Activated T-helper 1 cell treated with anti-CD3 and anti-CD28 coated beads, Interleukin-12 subunit alpha, Interleukin-12 subunit beta, Interleukin-2, Interleukin-4 antibody, amounts not matched to agents 30 ng/mL and 10 ng/mL and 1 ng/mL, durations not matched to agents 14 hours and 24 hours and 36 hours (primary cell): ENCODE measurements around the gene UBE2O. TPM values are rescaled to one million over a fixed set of nuclear protein-coding genes. Genes with fewer than 3 reads are reported as not detected.

Source experiments
- DNase-seq: peaks from one replicate; pipeline ENCODE4 v3.0.0; 2021; ENCODE audit warnings: low spot score
- H3K27ac Mint-ChIP-seq: one replicate; pipeline ENCODE4 v1.8.0; 2021; ENCODE audit warnings: mild to moderate bottlenecking, mixed read lengths
- H3K27me3 Mint-ChIP-seq: one replicate; pipeline ENCODE4 v1.8.0; 2022; ENCODE audit warnings: mild to moderate bottlenecking, moderate library complexity, mixed read lengths; ENCODE audit not compliant: insufficient read depth
- H3K36me3 Mint-ChIP-seq: one replicate; pipeline ENCODE4 v1.8.0; 2021; ENCODE audit warnings: low read depth, mixed read lengths
- H3K4me1 Mint-ChIP-seq: one replicate; pipeline ENCODE4 v1.8.0; 2021; ENCODE audit warnings: low read depth, mixed read lengths
- H3K4me3 Mint-ChIP-seq: one replicate; pipeline ENCODE4 v1.8.0; 2021; ENCODE audit warnings: mild to moderate bottlenecking, moderate library complexity, mixed read lengths
- H3K9me3 Mint-ChIP-seq: one replicate; pipeline ENCODE4 v1.8.0; 2021; ENCODE audit warnings: mixed read lengths
- intact Hi-C: fragments of 100-400 bp; cut with micrococcal nuclease; formaldehyde crosslinking; loops from one replicate; pipeline ENCODE4 v1.15.1; 2024
- total RNA-seq: library from RNA; stranded (reverse); gene quantifications from 2 replicates; pipeline ENCODE4 v1.2.3, GENCODE V29; 2022

Gene UBE2O
- total RNA-seq, 1 donor from 2014 or later: 45.1 TPM

GRCh38 chr17:76469076-76469990, 16.4 kb upstream of the UBE2O start:
- Mint-ChIP-seq H3K4me3 (no peak overlapping the region), H3K27ac (no peak overlapping the region), H3K9me3 (no peaks in the 10 kb centered on the region), H3K36me3 (peaks cover 13% of the 10 kb centered on the region), H3K27me3 (no peaks in the 10 kb centered on the region), H3K4me1 (peaks cover 9% of the 10 kb centered on the region)
- intact Hi-C loops: no loop called here
- no peak for DNase-seq

- DNase-seq: no peak
- no peaks in the 10 kb centered on the region for H3K9me3 Mint-ChIP-seq
- no peak overlapping the region for H3K4me3 Mint-ChIP-seq
- H3K27ac Mint-ChIP-seq: no peak overlapping the region
- peaks cover 9% of the 10 kb centered on the region for H3K4me1 Mint-ChIP-seq
- H3K27me3 Mint-ChIP-seq: no peaks in the 10 kb centered on the region
- H3K36me3 Mint-ChIP-seq: peaks cover 13% of the 10 kb centered on the region
- intact Hi-C loops: no loop called here
These were observed 15.7 kb upstream of the UBE2O start for GRCh38 chr17:76468634-76469010.

GRCh38 chr17:76467809-76468633, 15.1 kb upstream of the UBE2O start:
- H3K27me3 Mint-ChIP-seq: no peaks in the 10 kb centered on the region
- H3K4me1 Mint-ChIP-seq: peaks cover 9% of the 10 kb centered on the region
- intact Hi-C loops: no loop called here
- DNase-seq: no peak
- no peak overlapping the region for H3K27ac Mint-ChIP-seq
- peaks cover 10% of the 10 kb centered on the region for H3K36me3 Mint-ChIP-seq
- no peaks in the 10 kb centered on the region for H3K9me3 Mint-ChIP-seq
- no peak overlapping the region for H3K4me3 Mint-ChIP-seq

DNA sequence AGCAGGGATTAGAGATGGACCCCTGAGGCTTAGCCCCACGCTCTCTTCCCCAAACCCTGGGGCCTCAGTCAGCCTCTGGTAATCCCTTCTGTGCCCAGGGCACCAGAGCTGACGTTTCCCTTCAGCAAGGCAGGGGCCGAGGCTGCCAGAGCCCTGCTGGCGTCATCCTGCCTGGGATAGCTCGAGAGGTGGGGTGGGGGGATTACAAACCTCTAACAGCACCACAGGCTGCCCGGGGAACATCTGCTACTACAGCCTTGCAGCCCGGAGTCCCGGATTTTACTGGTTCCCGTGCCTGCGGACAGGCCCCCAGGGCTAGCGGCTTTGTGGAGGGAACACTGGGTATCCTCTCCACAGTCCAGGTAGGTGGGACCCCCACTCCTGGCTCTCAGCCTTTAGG, 14.4 kb upstream of the UBE2O start, which contains the start of gene AANAT:
Gene AANAT, plus strand, starts transcription at position 238 of the 400 bp plus-strand sequence. CDS start 1,144 bp downstream, outside the sequence.
- Mint-ChIP-seq H3K4me1 (peaks cover 9% of the 10 kb centered on the region), H3K36me3 (peaks cover 6% of the 10 kb centered on the region), H3K27me3 (no peaks in the 10 kb centered on the region), H3K4me3 (no peak within 1 kb of the TSS), H3K27ac (no peak within 1 kb of the TSS), H3K9me3 (no peaks in the 10 kb centered on the region)
- no peak for DNase-seq
- intact Hi-C loops: no loop called here

DNA sequence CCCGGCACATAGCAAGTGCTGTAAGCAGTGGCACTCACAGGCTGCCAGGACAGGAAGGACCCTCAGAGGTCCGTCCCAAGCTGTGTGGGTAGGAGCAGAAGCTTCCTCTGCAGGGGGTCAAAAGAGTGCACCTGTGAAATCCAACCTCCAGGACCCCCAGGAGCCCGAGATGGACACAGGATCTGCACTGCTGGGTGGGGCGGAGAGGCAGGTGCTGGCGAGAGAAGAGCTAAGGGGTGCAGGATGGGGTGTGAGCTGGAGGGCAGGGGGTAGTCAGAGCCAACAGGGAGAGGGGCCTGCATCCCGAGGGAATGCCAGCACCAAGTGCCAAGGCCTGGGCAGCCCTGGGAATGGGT, 13.8 kb upstream of the UBE2O start:
- H3K9me3 Mint-ChIP-seq: no peaks in the 10 kb centered on the region

GRCh38 chr17:76462556-76463290, 9.8 kb upstream of the UBE2O start:
- intact Hi-C loops: no loop called here
- Mint-ChIP-seq H3K4me1 (peaks cover 9% of the 10 kb centered on the region), H3K9me3 (no peaks in the 10 kb centered on the region), H3K36me3 (no peaks in the 10 kb centered on the region), H3K4me3 (no peak overlapping the region), H3K27ac (no peak overlapping the region), H3K27me3 (peaks cover 6% of the 10 kb centered on the region)
- no peak for DNase-seq

More for the DNA sequence above, 13.8 kb upstream of the UBE2O start:
- Mint-ChIP-seq H3K4me3 (no peak overlapping the region), H3K4me1 (peaks cover 9% of the 10 kb centered on the region), H3K27me3 (peaks cover under 1% of the 10 kb centered on the region), H3K36me3 (peaks cover 6% of the 10 kb centered on the region), H3K27ac (no peak overlapping the region)
- intact Hi-C loops: loop anchor here (1.0 kb wide), 4 partner anchors 35 to 157 kb away; partner anchors contain the start of gene RHBDF2
- DNase-seq: no peak

DNA sequence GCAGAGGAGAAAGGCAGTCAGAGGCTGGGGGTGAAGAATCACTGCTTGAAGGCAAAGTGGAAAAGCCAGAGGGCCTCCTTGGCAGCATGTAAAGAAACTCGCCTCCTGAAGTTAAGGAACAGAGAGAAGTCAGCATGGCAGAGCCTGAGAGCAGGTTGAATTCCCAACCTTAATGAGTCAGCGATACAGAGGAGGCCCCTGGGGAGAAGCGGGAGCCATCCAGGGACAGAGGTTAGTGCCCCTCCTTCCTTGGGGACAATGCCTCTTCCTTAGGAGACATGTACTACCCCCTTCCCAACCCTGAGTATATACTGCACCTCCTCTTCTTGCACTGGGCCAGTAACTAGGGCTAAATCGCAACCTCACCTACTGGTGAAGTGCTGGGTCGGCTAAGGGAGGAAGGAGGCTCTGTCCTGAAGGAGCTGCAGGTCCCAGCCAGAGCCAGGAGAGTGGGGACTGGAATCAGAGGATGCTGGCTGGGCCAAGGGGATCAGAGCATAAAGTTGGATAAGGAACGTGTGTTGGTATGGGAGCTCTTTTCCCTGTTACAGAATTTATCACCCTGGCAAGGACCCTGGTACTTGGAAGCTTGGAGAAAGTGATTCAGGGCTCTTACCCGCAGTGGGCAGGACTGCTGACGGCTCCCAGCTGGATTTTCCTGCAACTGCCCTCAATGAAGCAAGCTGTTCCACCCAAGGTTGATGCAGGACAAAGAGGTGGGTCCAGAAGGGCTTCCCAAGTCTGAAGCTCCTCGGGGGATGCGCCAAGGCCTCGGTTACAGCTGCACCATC, 9.0 kb upstream of the UBE2O start:
- DNase-seq: no peak
- intact Hi-C loops: no loop called here

DNA sequence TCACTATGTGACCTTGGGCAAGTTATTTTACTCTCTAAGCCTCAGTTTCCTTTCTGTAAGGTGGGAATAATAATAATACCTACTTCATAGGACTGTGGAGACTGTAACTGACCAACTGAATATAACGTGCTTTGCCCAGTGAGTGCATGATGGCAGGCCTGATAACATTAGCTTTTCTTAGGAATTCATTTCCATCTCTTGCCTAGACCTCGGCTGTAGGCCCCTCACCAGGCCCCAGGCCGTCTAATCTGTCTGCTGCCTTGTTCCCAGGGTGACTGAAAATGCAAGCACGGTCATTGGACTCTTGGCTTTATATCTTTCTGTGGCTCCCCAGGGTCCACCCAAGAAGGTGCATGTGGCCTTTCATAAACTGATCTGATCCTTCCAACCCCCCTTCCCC, 6.7 kb upstream of the UBE2O start:
- Mint-ChIP-seq H3K4me1 (no peaks in the 10 kb centered on the region), H3K27me3 (peaks cover 16% of the 10 kb centered on the region), H3K36me3 (no peaks in the 10 kb centered on the region), H3K27ac (no peak overlapping the region), H3K9me3 (no peaks in the 10 kb centered on the region), H3K4me3 (no peak overlapping the region)
- intact Hi-C loops: no loop called here
- no peak for DNase-seq

More for the DNA sequence above, 9.0 kb upstream of the UBE2O start:
- H3K27me3 Mint-ChIP-seq: peaks cover 6% of the 10 kb centered on the region
- no peaks in the 10 kb centered on the region for H3K36me3 Mint-ChIP-seq
- no peak overlapping the region for H3K4me3 Mint-ChIP-seq
- no peak overlapping the region for H3K27ac Mint-ChIP-seq
- H3K9me3 Mint-ChIP-seq: no peaks in the 10 kb centered on the region
- H3K4me1 Mint-ChIP-seq: peaks cover 9% of the 10 kb centered on the region

DNA sequence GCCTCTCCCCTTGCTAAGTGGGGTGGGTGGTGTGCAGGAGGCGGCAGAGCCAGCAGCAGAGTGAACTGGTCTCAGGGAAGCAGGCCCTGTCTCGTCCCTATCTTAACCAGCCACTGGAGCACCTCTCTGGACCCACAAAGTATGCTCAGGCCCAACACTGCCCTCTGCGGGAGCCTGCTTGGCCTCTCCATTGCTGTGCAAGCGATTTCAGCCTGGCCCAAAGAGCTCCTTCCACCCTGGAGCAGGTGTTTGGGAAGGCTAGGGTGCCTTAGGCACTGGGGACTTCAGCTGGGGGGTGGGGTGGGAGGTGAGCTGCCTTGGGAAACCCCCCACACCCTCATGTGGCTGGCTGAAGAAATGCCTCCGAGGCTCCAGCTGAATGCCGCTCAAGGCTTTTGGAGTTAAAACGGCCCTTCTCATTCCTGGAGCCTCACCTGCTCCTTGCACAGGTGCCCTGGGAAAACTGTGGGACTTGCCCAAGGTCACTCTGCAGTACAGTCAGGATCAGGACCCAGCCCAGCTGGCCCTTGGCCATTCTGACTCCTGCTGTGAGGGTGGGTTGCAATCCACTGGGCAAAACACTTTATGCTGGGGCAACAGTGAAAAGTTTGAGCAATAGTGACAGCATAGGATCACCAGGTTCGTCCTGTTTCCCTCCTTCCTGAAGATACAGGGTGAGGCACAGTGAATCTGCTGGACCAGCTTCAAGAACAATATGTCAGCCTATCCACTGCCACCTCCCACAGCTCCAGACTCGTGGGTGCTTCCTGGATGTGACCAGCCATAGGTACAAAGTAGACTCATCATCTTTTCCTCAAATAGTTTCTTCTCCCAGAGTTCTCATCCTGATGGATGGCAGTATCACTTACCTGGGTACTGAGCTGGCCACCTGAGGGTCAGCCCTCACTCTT, 5.9 kb upstream of the UBE2O start:
- no peaks in the 10 kb centered on the region for H3K36me3 Mint-ChIP-seq
- no peaks in the 10 kb centered on the region for H3K4me1 Mint-ChIP-seq
- no peaks in the 10 kb centered on the region for H3K9me3 Mint-ChIP-seq
- H3K27me3 Mint-ChIP-seq: peaks cover 16% of the 10 kb centered on the region
- H3K4me3 Mint-ChIP-seq: no peak overlapping the region
- H3K27ac Mint-ChIP-seq: no peak overlapping the region
- intact Hi-C loops: no loop called here
- no peak for DNase-seq

GRCh38 chr17:76453431-76453743, 435 bp upstream of the UBE2O start:
- Mint-ChIP-seq H3K27me3 (peaks cover 10% of the 10 kb centered on the region), H3K27ac (peak overlapping the region; percentile 87), H3K4me1 (peaks cover 37% of the 10 kb centered on the region), H3K9me3 (no peaks in the 10 kb centered on the region), H3K36me3 (no peaks in the 10 kb centered on the region), H3K4me3 (peak overlapping the region; percentile 75)
- intact Hi-C loops: loop anchor here (1.0 to 5.0 kb wide), 6 partner anchors 39 to 284 kb away; partner anchors contain the start of genes MFSD11, RHBDF2, SPHK1 and SRSF2
- DNase-seq: no peak

- no peak for DNase-seq
These were observed 759 bp downstream of the UBE2O start for GRCh38 chr17:76452127-76452659.

More at GRCh38 chr17:76452127-76452659, 759 bp downstream of the UBE2O start:
- Mint-ChIP-seq H3K27ac (peak overlapping the region; percentile 61), H3K27me3 (peaks cover 10% of the 10 kb centered on the region), H3K4me1 (peaks cover 49% of the 10 kb centered on the region), H3K36me3 (no peaks in the 10 kb centered on the region), H3K4me3 (peak overlapping the region; percentile 91), H3K9me3 (no peaks in the 10 kb centered on the region)
- intact Hi-C loops: loop anchor here (2.0 to 5.0 kb wide), 4 partner anchors 41 to 285 kb away; partner anchors contain the start of genes MFSD11 and SRSF2
